ENCODE data around the gene TSGA10.

The TSGA10 gene

GRCh38 chr2:99031481-99031880 lies 123.3 kb downstream of the TSGA10 start:
- no peak for TF ChIP-seq POU6F1 (CRISPR knock-in tag; IDR thresholded peaks at IDR 0.05; ENCODE audit: borderline replicate concordance, low read depth)
- TF ChIP-seq OSR1 (CRISPR knock-in tag; IDR thresholded peaks at IDR 0.05), result no peak
- no peak for TF ChIP-seq PATZ1 (CRISPR knock-in tag; IDR thresholded peaks at IDR 0.05; ENCODE audit: borderline replicate concordance)
- no peak for TF ChIP-seq ZNF565 (CRISPR knock-in tag; conservative IDR thresholded peaks at IDR 0.05; ENCODE audit: low read depth)
- TF ChIP-seq TCF4 (CRISPR knock-in tag; IDR thresholded peaks at IDR 0.05; ENCODE audit: borderline replicate concordance), result no peak
- no peak for TF ChIP-seq TOX (CRISPR knock-in tag; IDR thresholded peaks at IDR 0.05; ENCODE audit: borderline replicate concordance)
- TF ChIP-seq GLIS3 (CRISPR knock-in tag; IDR thresholded peaks at IDR 0.05), result no peak
- TF ChIP-seq CREB5 (CRISPR knock-in tag; IDR thresholded peaks at IDR 0.05; ENCODE audit: low read depth), result no peak
- TF ChIP-seq TSHZ2 (CRISPR knock-in tag; IDR thresholded peaks at IDR 0.05), result no peak
- no peak for TF ChIP-seq ZFP30 (CRISPR knock-in tag; IDR thresholded peaks at IDR 0.05)
- ATAC-seq, result no peak

- ATAC-seq, result no peak
These were observed 126.2 kb downstream of the TSGA10 start for GRCh38 chr2:99028558-99028957.

GRCh38 chr2:99027856-99028255 lies 126.9 kb downstream of the TSGA10 start:
- no peak for ATAC-seq

More at GRCh38 chr2:99028558-99028957, 126.2 kb downstream of the TSGA10 start:
- no peak for TF ChIP-seq ARNTL (CRISPR knock-in tag; IDR thresholded peaks at IDR 0.05; ENCODE audit: borderline replicate concordance, low read depth)
- no peak for TF ChIP-seq SNAI2 (CRISPR knock-in tag; IDR thresholded peaks at IDR 0.05)
- TF ChIP-seq GLIS3 (CRISPR knock-in tag; IDR thresholded peaks at IDR 0.05), result no peak
- TF ChIP-seq ESRRG (CRISPR knock-in tag; IDR thresholded peaks at IDR 0.05), result no peak
- no peak for TF ChIP-seq ISL1 (CRISPR knock-in tag; IDR thresholded peaks at IDR 0.05)
- TF ChIP-seq RARB (CRISPR knock-in tag; IDR thresholded peaks at IDR 0.05), result no peak
- TF ChIP-seq ZC3H10 (CRISPR knock-in tag; IDR thresholded peaks at IDR 0.05), result no peak
- TF ChIP-seq ZFP3 (CRISPR knock-in tag; IDR thresholded peaks at IDR 0.05), result no peak
- no peak for TF ChIP-seq ZFP30 (CRISPR knock-in tag; IDR thresholded peaks at IDR 0.05)
- no peak for TF ChIP-seq ZNF8 (CRISPR knock-in tag; IDR thresholded peaks at IDR 0.05)
- TF ChIP-seq OSR1 (CRISPR knock-in tag; IDR thresholded peaks at IDR 0.05), result no peak

More at GRCh38 chr2:99027856-99028255, 126.9 kb downstream of the TSGA10 start:
- TF ChIP-seq SNAI2 (CRISPR knock-in tag; IDR thresholded peaks at IDR 0.05), result no peak
- TF ChIP-seq GLIS3 (CRISPR knock-in tag; IDR thresholded peaks at IDR 0.05), result no peak
- no peak for TF ChIP-seq ZC3H10 (CRISPR knock-in tag; IDR thresholded peaks at IDR 0.05)
- no peak for TF ChIP-seq PPARA (CRISPR knock-in tag; IDR thresholded peaks at IDR 0.05; ENCODE audit: borderline replicate concordance)
- no peak for TF ChIP-seq ZFP30 (CRISPR knock-in tag; IDR thresholded peaks at IDR 0.05)
- no peak for TF ChIP-seq TSHZ2 (CRISPR knock-in tag; IDR thresholded peaks at IDR 0.05)

All from SK-N-SH treated with all-trans-retinoic acid at 6 μM for 48 hours (cell line).